ENCODE results near the gene ATG101.

Gene ATG101

DNA sequence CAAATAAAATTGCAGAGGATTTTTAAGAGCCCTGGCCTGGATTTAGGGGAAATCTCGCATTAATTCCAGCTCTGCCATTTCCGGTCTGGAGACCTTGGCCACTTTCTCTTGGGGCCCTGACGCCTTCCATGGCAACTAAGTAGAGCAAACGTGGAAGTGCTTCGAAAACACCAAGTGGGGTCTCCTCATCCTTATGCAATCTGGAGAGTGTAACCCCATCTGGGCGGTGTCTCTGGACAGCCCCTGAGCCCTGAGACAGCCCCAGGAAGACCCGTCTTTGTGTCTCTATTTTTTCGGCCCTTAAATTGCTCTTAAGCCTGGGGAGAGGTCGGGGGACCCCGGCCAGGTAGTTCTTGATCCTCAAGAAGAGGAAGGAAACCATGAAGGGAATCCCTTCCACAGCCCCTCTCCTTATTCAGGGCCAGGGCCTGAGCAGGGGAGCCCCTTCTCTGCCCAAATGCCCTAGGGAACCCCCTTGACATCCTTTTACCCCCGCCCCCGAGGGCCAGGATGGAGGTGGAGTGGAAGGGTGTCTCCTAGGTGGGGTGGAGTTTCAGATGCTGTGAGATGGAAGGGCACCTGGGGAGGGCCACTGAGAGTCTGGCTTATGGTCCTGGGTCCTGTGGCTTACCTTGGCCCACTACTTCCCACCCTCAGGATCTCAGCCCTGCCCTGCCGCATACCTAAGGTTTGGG, 36.2 kb upstream of the ATG101 start:
- peak overlapping the region; percentile 12 for H2AFZ ChIP-seq (ENCODE audit: low read depth, low read length)
- peaks cover 29% of the 10 kb centered on the region for H3K4me1 ChIP-seq (ENCODE audit: insufficient read depth, low read length)
- peaks cover 9% of the 10 kb centered on the region for H3K27me3 ChIP-seq (ENCODE audit: insufficient read depth, low read length)
- peak overlapping the region; percentile 37 for H3K4me3 ChIP-seq (ENCODE audit: low read length)
- no peaks in the 10 kb centered on the region for H3K9me3 ChIP-seq (ENCODE audit: low read length)
- H3K36me3 ChIP-seq (ENCODE audit: insufficient read depth, low read length): no peaks in the 10 kb centered on the region

DNA sequence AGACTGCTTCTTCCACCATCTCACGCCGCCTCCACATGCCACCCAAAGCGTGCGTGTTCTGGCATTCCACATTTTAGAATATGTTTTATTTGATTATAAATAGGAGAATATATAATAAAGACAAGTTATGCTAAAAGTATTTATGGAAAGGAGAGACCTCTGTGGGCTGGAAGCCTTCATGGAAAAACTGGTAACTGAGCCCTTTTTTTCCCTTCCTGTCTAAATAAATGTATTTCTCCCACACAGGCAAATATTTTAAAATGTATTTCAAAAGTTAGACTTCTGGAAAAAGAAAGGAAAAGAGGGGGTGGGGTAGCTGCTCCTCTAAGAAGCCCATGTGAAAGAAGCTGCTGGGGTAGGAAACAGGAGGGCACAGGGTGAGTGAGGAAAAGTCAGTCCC, 34.6 kb upstream of the ATG101 start:
- H2AFZ ChIP-seq (ENCODE audit: low read depth, low read length): no peak overlapping the region

DNA sequence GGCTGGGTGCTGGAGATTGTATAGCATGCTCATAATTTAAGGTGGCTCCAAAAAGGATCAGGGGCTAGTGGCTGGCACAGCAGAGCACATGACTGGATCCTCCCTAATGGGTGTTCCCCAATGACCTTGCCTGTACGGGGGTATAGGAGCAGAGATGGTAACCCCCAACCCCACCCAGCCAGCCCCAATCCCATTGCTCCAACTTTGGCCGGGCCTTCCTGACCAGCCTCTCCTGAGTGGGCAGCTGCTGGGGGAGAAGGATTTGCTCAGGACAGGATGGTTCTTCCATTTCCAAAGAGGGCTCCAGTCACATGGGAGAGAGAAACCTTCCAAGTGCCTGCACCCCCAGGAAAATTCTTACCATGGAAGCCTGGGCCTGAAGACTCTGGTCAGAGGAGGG, 33.9 kb upstream of the ATG101 start:
- Histone ChIP-seq H3K27me3 (ENCODE audit: insufficient read depth, low read length) (peaks cover 9% of the 10 kb centered on the region), H3K36me3 (ENCODE audit: insufficient read depth, low read length) (no peaks in the 10 kb centered on the region), H3K4me1 (ENCODE audit: insufficient read depth, low read length) (peaks cover 19% of the 10 kb centered on the region), H2AFZ (ENCODE audit: low read depth, low read length) (no peak overlapping the region), H3K4me3 (ENCODE audit: low read length) (no peak overlapping the region), H3K9me3 (ENCODE audit: low read length) (no peaks in the 10 kb centered on the region)

More for the DNA sequence above, 34.6 kb upstream of the ATG101 start:
- Histone ChIP-seq H3K4me1 (ENCODE audit: insufficient read depth, low read length) (peaks cover 19% of the 10 kb centered on the region), H3K4me3 (ENCODE audit: low read length) (no peak overlapping the region), H3K9me3 (ENCODE audit: low read length) (no peaks in the 10 kb centered on the region), H3K36me3 (ENCODE audit: insufficient read depth, low read length) (no peaks in the 10 kb centered on the region), H3K27me3 (ENCODE audit: insufficient read depth, low read length) (peaks cover 9% of the 10 kb centered on the region)

DNA sequence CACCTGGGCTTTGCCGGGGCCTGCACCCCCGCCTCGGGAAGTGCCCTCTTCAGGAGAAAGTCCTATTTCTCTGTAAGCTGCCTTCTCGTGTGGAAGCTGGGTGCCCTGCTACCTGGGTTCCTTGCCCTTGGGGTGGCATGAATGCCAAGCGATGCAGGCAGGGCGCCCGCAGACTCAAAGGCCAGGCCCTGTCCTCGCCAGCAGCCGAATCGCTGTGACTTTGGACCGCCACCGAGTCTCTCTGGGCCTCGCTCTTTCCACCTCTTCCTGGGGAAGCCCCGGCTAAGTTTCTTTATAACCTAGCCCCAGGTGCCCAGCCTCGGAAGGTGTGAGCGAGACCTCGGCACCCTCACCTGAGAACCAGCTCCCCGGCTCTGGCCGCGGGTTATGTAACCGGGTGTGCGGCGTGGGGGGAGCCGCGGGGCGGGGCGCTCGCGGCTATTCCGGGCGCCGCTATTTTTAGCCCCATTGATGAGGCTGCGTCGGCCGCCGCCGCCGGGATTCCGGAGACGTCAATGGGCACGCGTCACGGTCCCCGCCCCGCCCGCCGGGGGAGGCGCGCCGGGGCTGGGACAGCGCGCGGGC, 33.1 kb upstream of the ATG101 start:
- H3K9me3 ChIP-seq (ENCODE audit: low read length): no peaks in the 10 kb centered on the region
- no peak overlapping the region for H2AFZ ChIP-seq (ENCODE audit: low read depth, low read length)
- H3K4me3 ChIP-seq (ENCODE audit: low read length): peak overlapping the region; percentile 58
- no peaks in the 10 kb centered on the region for H3K36me3 ChIP-seq (ENCODE audit: insufficient read depth, low read length)
- H3K27me3 ChIP-seq (ENCODE audit: insufficient read depth, low read length): peaks cover 9% of the 10 kb centered on the region
- peaks cover 19% of the 10 kb centered on the region for H3K4me1 ChIP-seq (ENCODE audit: insufficient read depth, low read length)

DNA sequence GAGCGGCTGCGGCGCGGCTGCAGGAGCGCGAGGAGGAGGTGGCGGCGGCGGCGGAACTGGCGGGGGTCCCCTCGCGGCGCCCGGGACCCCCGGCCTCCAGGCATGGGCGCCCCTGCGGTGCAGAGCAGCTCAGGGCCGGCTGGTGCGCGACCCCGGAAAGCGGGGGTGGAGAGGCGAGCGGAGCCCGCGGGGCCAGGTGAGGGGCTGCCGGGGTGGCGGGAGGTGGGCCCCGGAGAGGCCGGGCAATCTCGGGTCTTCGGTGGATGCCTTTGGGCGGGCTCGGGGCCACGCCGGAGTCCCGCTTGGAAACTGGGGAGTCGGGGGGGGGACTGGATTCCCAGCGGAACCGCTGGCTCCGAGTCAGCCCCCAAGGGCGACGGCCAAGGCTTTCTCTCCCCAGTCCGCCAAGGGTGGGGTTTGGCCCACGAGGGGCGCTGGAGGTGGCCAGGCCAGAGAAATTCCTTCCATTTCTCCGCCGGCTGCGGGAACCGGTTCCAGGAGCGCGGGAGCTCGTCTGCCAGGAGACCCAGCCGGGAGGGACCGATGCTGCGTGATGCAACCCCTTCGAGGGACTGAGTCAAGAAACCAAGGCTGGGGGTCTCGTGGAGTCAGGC, 32.4 kb upstream of the ATG101 start:
- Histone ChIP-seq H3K4me1 (ENCODE audit: insufficient read depth, low read length) (peaks cover 16% of the 10 kb centered on the region), H3K36me3 (ENCODE audit: insufficient read depth, low read length) (no peaks in the 10 kb centered on the region), H2AFZ (ENCODE audit: low read depth, low read length) (peak overlapping the region; percentile 97), H3K4me3 (ENCODE audit: low read length) (peak overlapping the region; percentile 58), H3K27me3 (ENCODE audit: insufficient read depth, low read length) (peaks cover 9% of the 10 kb centered on the region), H3K9me3 (ENCODE audit: low read length) (no peaks in the 10 kb centered on the region)

DNA sequence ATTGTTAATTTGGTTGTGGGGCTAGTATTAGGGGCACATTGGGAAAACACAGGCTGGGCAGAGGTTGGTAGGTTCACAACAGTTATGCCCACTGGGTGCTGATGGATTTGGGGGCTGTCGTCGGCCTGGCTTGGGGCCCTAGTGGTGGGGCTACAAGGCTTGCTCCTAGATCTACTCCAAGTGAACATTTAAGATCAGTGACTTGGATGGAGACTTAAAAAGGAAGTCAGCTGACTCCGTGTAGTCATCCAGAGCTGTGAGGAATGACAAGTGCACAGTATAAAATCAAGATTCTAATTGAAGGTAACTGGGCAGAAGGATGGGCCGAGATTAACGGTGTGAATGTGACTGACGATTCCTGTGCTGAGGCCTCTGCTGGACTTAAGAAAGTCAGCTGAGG, 31.3 kb upstream of the ATG101 start:
- Histone ChIP-seq H3K27me3 (ENCODE audit: insufficient read depth, low read length) (peaks cover 9% of the 10 kb centered on the region), H2AFZ (ENCODE audit: low read depth, low read length) (no peak overlapping the region), H3K4me1 (ENCODE audit: insufficient read depth, low read length) (peaks cover 9% of the 10 kb centered on the region), H3K36me3 (ENCODE audit: insufficient read depth, low read length) (no peaks in the 10 kb centered on the region), H3K4me3 (ENCODE audit: low read length) (peak overlapping the region; percentile 14), H3K9me3 (ENCODE audit: low read length) (no peaks in the 10 kb centered on the region)

DNA sequence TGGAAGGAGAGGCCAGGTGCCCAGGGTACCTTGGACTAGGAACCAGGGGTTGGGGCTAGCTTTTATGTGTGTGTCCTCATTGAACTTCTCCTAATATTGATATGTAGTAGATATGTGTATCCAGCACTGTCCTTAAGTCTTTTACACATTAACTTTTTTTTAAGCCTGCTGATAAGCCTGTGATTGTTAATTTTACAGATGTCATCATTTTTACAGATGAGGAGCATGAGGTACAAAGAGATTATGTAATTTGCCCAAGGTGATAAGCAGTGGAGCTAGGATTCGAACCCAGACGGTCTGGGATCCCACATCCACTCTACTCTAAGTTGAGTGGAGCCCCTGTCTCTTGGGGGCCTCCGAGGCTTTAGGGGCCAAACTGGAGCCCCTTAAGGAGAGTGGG, 28.7 kb upstream of the ATG101 start:
- Histone ChIP-seq H3K36me3 (ENCODE audit: insufficient read depth, low read length) (peaks cover 6% of the 10 kb centered on the region), H3K27me3 (ENCODE audit: insufficient read depth, low read length) (no peaks in the 10 kb centered on the region), H3K4me3 (ENCODE audit: low read length) (no peak overlapping the region), H3K9me3 (ENCODE audit: low read length) (no peaks in the 10 kb centered on the region), H2AFZ (ENCODE audit: low read depth, low read length) (no peak overlapping the region), H3K4me1 (ENCODE audit: insufficient read depth, low read length) (peaks cover 8% of the 10 kb centered on the region)

DNA sequence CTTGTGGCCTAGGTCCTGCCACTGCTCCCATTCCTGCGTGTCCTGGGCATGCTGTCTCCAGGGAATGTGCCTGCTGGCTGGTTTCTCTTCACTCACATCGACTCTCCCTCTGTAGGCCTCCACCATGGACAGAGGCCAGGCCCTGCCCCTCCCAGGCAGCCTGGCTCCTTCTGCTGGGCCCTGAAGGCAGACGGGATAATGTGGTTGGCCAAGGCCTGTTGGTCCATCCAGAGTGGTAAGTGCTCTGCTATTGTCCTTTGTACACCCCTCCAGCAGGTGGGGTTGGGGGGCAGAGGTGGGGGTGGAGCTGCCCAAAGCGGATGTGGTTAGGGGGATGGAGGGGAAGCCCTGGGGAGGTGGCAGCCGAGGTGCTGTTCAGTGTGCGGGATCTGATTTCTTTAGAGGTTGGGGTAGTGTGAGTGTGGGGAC, 28.1 kb upstream of the ATG101 start:
- H3K4me1 ChIP-seq (ENCODE audit: insufficient read depth, low read length): peaks cover 6% of the 10 kb centered on the region
- no peak overlapping the region for H3K4me3 ChIP-seq (ENCODE audit: low read length)
- peaks cover 6% of the 10 kb centered on the region for H3K36me3 ChIP-seq (ENCODE audit: insufficient read depth, low read length)
- no peaks in the 10 kb centered on the region for H3K27me3 ChIP-seq (ENCODE audit: insufficient read depth, low read length)
- H3K9me3 ChIP-seq (ENCODE audit: low read length): no peaks in the 10 kb centered on the region
- H2AFZ ChIP-seq (ENCODE audit: low read depth, low read length): no peak overlapping the region

DNA sequence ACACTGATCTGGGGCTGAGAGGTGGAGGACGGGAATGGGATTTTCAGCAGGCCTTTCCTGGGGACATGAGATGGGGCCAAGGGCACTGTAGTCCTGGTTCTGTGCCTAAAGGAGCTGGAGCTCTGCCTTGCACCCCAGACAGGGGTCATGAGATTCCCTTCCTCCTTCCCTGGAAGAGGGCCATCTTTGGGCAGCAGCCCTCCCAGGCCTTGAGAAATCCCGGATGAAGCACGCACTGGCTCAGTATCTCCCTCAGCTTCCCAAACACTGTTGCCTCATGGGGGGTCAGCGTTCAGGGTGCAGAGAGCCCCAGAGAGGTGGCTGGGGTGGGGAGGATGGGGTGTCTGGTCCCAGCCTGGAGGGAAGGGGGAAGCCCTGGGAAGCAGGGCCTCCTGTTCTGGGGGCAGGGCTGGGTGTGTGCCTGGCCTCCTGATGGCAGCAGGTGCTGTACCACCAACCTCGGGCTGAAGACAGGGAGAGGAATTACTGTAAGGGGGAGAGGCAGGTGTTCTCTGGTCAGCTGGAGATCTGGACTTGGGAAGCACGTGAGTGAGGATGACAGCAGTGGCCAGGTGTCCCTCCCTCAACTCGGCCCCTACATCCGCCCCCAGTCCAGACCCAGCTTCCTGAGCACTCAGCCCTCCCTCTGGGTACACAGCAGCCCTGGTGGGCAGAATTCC, 26.9 kb upstream of the ATG101 start:
- no peak overlapping the region for H3K4me3 ChIP-seq (ENCODE audit: low read length)
- H3K36me3 ChIP-seq (ENCODE audit: insufficient read depth, low read length): peaks cover 6% of the 10 kb centered on the region
- H3K27me3 ChIP-seq (ENCODE audit: insufficient read depth, low read length): no peaks in the 10 kb centered on the region
- H3K4me1 ChIP-seq (ENCODE audit: insufficient read depth, low read length): peaks cover 6% of the 10 kb centered on the region
- no peak overlapping the region for H2AFZ ChIP-seq (ENCODE audit: low read depth, low read length)
- H3K9me3 ChIP-seq (ENCODE audit: low read length): no peaks in the 10 kb centered on the region

DNA sequence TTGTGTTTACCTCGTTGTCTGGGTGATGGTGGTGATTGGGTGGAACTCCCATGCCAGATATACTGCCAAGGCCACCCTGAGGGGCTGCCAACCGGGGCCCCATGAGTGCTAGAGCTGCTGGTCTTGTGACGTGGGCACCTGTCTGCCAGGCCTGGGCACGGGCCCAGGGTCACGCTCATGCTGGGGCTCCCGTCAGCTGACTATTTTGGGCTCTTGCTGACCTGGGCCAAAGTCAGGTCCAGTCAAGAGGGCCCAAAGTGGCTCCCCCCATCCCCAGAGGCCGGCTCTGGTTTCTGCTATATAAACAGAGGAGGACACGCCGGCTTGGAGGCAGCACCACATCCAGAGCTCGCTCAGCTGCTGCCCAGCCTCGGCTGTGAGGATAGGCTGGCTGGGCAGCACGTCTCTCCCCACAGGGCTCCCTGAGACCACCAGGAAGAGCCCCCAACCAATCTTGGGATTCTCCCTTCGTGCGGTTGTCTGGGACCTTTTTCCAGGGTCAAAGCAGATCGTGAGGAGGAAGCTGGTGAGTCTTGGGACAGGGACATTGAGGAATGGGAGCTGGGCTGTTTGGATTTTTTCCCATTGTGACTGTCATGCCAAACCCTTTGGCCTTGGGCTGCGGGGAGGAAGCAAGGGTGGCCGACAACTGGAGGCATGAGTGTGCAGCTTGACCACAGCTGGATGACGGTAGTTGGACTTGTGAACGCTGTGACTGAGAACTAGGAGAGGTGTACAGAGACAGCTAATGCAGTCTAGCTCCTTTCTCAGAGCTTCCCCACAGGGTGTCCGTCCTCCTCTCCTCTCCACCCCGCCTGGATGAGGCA, 26.2 kb upstream of the ATG101 start:
- H2AFZ ChIP-seq (ENCODE audit: low read depth, low read length): no peak overlapping the region
- H3K36me3 ChIP-seq (ENCODE audit: insufficient read depth, low read length): peaks cover 6% of the 10 kb centered on the region
- H3K9me3 ChIP-seq (ENCODE audit: low read length): no peaks in the 10 kb centered on the region
- no peak overlapping the region for H3K4me3 ChIP-seq (ENCODE audit: low read length)
- no peaks in the 10 kb centered on the region for H3K27me3 ChIP-seq (ENCODE audit: insufficient read depth, low read length)
- H3K4me1 ChIP-seq (ENCODE audit: insufficient read depth, low read length): peaks cover 2% of the 10 kb centered on the region

DNA sequence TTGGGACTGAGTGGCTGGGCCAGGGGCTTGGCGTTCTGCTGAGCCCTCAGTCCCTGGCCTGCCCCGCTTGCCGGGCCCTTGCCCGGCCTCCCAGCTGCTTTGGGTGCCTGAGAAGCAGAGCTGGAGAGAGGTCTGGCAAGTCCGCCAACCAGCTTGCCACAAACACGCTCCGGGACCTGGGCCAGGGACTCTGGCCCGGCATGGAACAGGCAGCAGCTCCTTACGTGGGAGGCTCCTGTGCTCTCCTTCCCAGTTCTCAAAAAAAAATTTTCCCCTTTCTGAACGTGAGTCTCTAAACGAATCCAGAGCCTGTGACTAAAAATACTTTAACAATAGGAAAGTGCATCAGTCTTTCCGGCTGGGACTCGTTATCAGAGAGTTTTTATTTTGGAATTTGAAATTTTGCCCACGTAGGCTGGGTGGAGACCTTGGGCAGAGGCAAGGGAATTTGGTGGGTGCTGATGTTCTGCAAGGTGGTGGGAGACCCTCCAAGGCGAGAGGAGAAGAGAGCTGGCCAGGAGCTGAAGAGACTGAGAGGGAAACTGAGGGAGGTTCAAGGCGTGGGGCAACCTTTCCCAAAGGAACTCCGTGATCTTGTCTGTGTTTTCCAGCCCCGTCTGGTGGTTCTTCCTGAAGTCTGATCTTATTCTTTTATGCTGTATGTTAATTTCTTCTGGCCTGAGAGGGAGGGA, 25.3 kb upstream of the ATG101 start:
- Histone ChIP-seq H3K9me3 (ENCODE audit: low read length) (no peaks in the 10 kb centered on the region), H3K27me3 (ENCODE audit: insufficient read depth, low read length) (no peaks in the 10 kb centered on the region), H3K36me3 (ENCODE audit: insufficient read depth, low read length) (peaks cover 6% of the 10 kb centered on the region), H2AFZ (ENCODE audit: low read depth, low read length) (no peak overlapping the region), H3K4me1 (ENCODE audit: insufficient read depth, low read length) (no peaks in the 10 kb centered on the region), H3K4me3 (ENCODE audit: low read length) (no peak overlapping the region)

DNA sequence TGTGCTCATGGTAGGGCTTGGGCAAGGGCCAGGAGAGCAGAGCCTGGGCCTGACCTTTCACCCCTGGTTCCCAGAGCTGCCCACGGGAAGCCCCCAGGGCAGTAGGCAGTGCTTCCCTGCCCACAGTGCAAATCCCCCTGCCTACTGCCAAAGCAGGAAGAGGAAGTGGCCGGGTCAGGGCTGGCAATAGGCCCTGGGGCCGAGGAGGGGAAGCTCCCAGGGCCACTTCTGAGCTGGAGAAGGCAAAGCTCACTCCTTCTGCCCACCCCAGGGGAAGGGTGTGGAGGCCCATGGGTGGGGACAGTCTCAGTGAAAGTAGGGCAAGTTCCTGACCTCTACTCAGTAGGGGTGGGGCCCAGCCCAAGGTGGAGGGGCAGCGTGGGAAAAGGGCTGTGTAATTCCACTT, 24.0 kb upstream of the ATG101 start:
- Histone ChIP-seq H2AFZ (ENCODE audit: low read depth, low read length) (no peak overlapping the region), H3K4me3 (ENCODE audit: low read length) (no peak overlapping the region), H3K4me1 (ENCODE audit: insufficient read depth, low read length) (peaks cover 8% of the 10 kb centered on the region), H3K27me3 (ENCODE audit: insufficient read depth, low read length) (no peaks in the 10 kb centered on the region), H3K9me3 (ENCODE audit: low read length) (no peaks in the 10 kb centered on the region), H3K36me3 (ENCODE audit: insufficient read depth, low read length) (peaks cover 6% of the 10 kb centered on the region)

Measured in neuron (in vitro differentiated cells).